ENCODE measurements around the gene RHD.
"Not testable (repeated sequence)": the region's sequence is repeated elsewhere in the genome, so short reads cannot be mapped to it uniquely, and the experiment has no call there.

DNA sequence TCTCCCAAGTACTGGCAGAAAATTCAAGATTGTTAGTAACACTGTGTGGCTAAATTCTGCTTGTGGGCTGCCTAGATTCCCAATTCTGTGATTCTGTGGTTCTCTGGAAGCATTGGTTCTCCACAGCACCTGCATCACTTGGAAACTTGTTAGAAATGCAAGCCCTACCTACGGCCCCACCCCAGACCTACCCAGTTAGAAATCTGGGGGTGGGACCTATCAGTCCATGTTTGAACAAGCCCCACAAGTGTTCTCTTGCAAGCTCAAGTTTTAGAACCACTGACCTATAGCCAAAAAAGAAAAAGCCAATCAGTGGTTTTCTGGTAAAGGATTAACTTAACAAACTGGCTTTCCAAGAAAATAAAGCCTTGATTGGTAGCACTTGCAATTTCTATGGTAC lies 35.9 kb downstream of the RHD start:
- TF ChIP-seq, protein P1, sequence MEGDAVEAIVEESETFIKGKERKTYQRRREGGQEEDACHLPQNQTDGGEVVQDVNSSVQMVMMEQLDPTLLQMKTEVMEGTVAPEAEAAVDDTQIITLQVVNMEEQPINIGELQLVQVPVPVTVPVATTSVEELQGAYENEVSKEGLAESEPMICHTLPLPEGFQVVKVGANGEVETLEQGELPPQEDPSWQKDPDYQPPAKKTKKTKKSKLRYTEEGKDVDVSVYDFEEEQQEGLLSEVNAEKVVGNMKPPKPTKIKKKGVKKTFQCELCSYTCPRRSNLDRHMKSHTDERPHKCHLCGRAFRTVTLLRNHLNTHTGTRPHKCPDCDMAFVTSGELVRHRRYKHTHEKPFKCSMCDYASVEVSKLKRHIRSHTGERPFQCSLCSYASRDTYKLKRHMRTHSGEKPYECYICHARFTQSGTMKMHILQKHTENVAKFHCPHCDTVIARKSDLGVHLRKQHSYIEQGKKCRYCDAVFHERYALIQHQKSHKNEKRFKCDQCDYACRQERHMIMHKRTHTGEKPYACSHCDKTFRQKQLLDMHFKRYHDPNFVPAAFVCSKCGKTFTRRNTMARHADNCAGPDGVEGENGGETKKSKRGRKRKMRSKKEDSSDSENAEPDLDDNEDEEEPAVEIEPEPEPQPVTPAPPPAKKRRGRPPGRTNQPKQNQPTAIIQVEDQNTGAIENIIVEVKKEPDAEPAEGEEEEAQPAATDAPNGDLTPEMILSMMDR (IDR thresholded peaks at IDR 0.05), result not testable (repeated sequence)
- not testable (repeated sequence) for TF ChIP-seq POLR2AphosphoS5 (IDR thresholded peaks at IDR 0.05)
